ENCODE measurements around the gene DNAJC11. TPM values are rescaled to one million over a fixed set of nuclear protein-coding genes. Genes with fewer than 3 reads are reported as not detected.

The DNAJC11 gene
- total and polyA plus RNA-seq, 4 donors = 15.5 to 31.5 (median 27.2) TPM

GRCh38 chr1:6688757-6689156, 12.9 kb downstream of the DNAJC11 start:
- Histone ChIP-seq H3K9me3 (ENCODE audit: control insufficient read depth, low read length) (no peaks in the 10 kb centered on the region), H3K27me3 (ENCODE audit: control insufficient read depth in 1 of 2, insufficient read depth in 2 of 2, low read length in 1 of 2) (no peaks in the 10 kb centered on the region), H3K4me1 (ENCODE audit: control insufficient read depth in 1 of 2, insufficient read depth in 2 of 2, low read length in 2 of 2) (peaks cover 0 to 1% of the 10 kb centered on the region in 2 donors), H3K4me3 (ENCODE audit: low read length in 2 of 2) (no peak overlapping the region), H3K36me3 (ENCODE audit: control insufficient read depth in 1 of 2, insufficient read depth in 2 of 2, low read length in 1 of 2) (no peaks in the 10 kb centered on the region), H3K27ac (ENCODE audit: low read depth in 1 of 2, low read length in 2 of 2) (no peak overlapping the region)
- intact Hi-C loops (cut with DNase I) = no loop called here
- DNase-seq = no peak
- no peak for ATAC-seq (ENCODE audit: low FRiP score)
- WGBS, 2 donors = 90% methylated on average over 5 of the region's 5 CpGs

- Histone ChIP-seq H3K27ac (ENCODE audit: low read depth in 1 of 2, low read length in 2 of 2) (no peak overlapping the region), H3K27me3 (ENCODE audit: control insufficient read depth in 1 of 2, insufficient read depth in 2 of 2, low read length in 1 of 2) (no peaks in the 10 kb centered on the region), H3K4me1 (ENCODE audit: control insufficient read depth in 1 of 2, insufficient read depth in 2 of 2, low read length in 2 of 2) (peaks cover 0 to 1% of the 10 kb centered on the region in 2 donors), H3K4me3 (ENCODE audit: low read length in 2 of 2) (no peak overlapping the region), H3K9me3 (ENCODE audit: control insufficient read depth, low read length) (no peaks in the 10 kb centered on the region), H3K36me3 (ENCODE audit: control insufficient read depth in 1 of 2, insufficient read depth in 2 of 2, low read length in 1 of 2) (no peaks in the 10 kb centered on the region)
- intact Hi-C loops (cut with DNase I) = no loop called here
- DNase-seq (no peak), ATAC-seq (ENCODE audit: low FRiP score) (no peak)
- 89 to 94% methylated on average over 1 of the region's 1 CpG for WGBS, 2 donors
These were observed 13.6 kb downstream of the DNAJC11 start for GRCh38 chr1:6688001-6688400.

- ATAC-seq (ENCODE audit: low FRiP score) = no peak
- H3K9me3 ChIP-seq (ENCODE audit: control insufficient read depth, low read length) = no peaks in the 10 kb centered on the region
- H3K4me1 ChIP-seq (ENCODE audit: control insufficient read depth in 1 of 2, insufficient read depth in 2 of 2, low read length in 2 of 2) = peaks cover 0 to 1% of the 10 kb centered on the region in 2 donors
- no peak overlapping the region for H3K4me3 ChIP-seq (ENCODE audit: low read length in 2 of 2)
- H3K36me3 ChIP-seq (ENCODE audit: control insufficient read depth in 1 of 2, insufficient read depth in 2 of 2, low read length in 1 of 2) = peaks cover 0 to 2% of the 10 kb centered on the region in 2 donors
- no peaks in the 10 kb centered on the region for H3K27me3 ChIP-seq (ENCODE audit: control insufficient read depth in 1 of 2, insufficient read depth in 2 of 2, low read length in 1 of 2)
- intact Hi-C loops (cut with DNase I) = no loop called here
- no peak overlapping the region for H3K27ac ChIP-seq (ENCODE audit: low read depth in 1 of 2, low read length in 2 of 2)
- DNase-seq = no peak
These were observed 15.3 kb downstream of the DNAJC11 start for GRCh38 chr1:6686294-6686693.

- Histone ChIP-seq H3K4me1 (ENCODE audit: control insufficient read depth in 1 of 2, insufficient read depth in 2 of 2, low read length in 2 of 2) (peaks cover 0 to 1% of the 10 kb centered on the region in 2 donors), H3K27me3 (ENCODE audit: control insufficient read depth in 1 of 2, insufficient read depth in 2 of 2, low read length in 1 of 2) (no peaks in the 10 kb centered on the region), H3K9me3 (ENCODE audit: control insufficient read depth, low read length) (no peaks in the 10 kb centered on the region), H3K4me3 (ENCODE audit: low read length in 2 of 2) (no peak overlapping the region), H3K36me3 (ENCODE audit: control insufficient read depth in 1 of 2, insufficient read depth in 2 of 2, low read length in 1 of 2) (peaks cover 0 to 2% of the 10 kb centered on the region in 2 donors), H3K27ac (ENCODE audit: low read depth in 1 of 2, low read length in 2 of 2) (no peak overlapping the region)
- DNase-seq (no peak), ATAC-seq (ENCODE audit: low FRiP score) (no peak)
- intact Hi-C loops (cut with DNase I) = no loop called here
- 84 to 88% methylated on average over 4 of the region's 4 CpGs for WGBS, 2 donors
These were observed 16.2 kb downstream of the DNAJC11 start for GRCh38 chr1:6685381-6685780.

GRCh38 chr1:6683434-6683833, 18.2 kb downstream of the DNAJC11 start:
- Histone ChIP-seq H3K9me3 (ENCODE audit: control insufficient read depth, low read length) (no peaks in the 10 kb centered on the region), H3K27ac (ENCODE audit: low read depth in 1 of 2, low read length in 2 of 2) (no peak overlapping the region), H3K27me3 (ENCODE audit: control insufficient read depth in 1 of 2, insufficient read depth in 2 of 2, low read length in 1 of 2) (no peaks in the 10 kb centered on the region), H3K4me1 (ENCODE audit: control insufficient read depth in 1 of 2, insufficient read depth in 2 of 2, low read length in 2 of 2) (peaks cover 0 to 1% of the 10 kb centered on the region in 2 donors), H3K36me3 (ENCODE audit: control insufficient read depth in 1 of 2, insufficient read depth in 2 of 2, low read length in 1 of 2) (peaks cover 0 to 2% of the 10 kb centered on the region in 2 donors), H3K4me3 (ENCODE audit: low read length in 2 of 2) (no peak overlapping the region)
- no peak for DNase-seq
- 93 to 95% methylated on average over 3 of the region's 3 CpGs for WGBS, 2 donors
- intact Hi-C loops (cut with DNase I) = no loop called here
- no peak for ATAC-seq (ENCODE audit: low FRiP score)

GRCh38 chr1:6675941-6676340, 25.7 kb downstream of the DNAJC11 start:
- no peak for DNase-seq
- Histone ChIP-seq H3K27me3 (ENCODE audit: control insufficient read depth in 1 of 2, insufficient read depth in 2 of 2, low read length in 1 of 2) (no peaks in the 10 kb centered on the region), H3K27ac (ENCODE audit: low read depth in 1 of 2, low read length in 2 of 2) (no peak overlapping the region), H3K4me3 (ENCODE audit: low read length in 2 of 2) (no peak overlapping the region), H3K4me1 (ENCODE audit: control insufficient read depth in 1 of 2, insufficient read depth in 2 of 2, low read length in 2 of 2) (no peaks in the 10 kb centered on the region), H3K9me3 (ENCODE audit: control insufficient read depth, low read length) (no peaks in the 10 kb centered on the region), H3K36me3 (ENCODE audit: control insufficient read depth in 1 of 2, insufficient read depth in 2 of 2, low read length in 1 of 2) (peaks cover 0 to 4% of the 10 kb centered on the region in 2 donors)
- intact Hi-C loops (cut with DNase I) = no loop called here
- 95 to 100% methylated on average over 2 of the region's 2 CpGs for WGBS, 2 donors
- no peak for ATAC-seq (ENCODE audit: low FRiP score)

- H3K4me3 ChIP-seq (ENCODE audit: low read length in 2 of 2) = no peak overlapping the region
- DNase-seq (no peak), ATAC-seq (ENCODE audit: low FRiP score) (no peak)
- H3K27ac ChIP-seq (ENCODE audit: low read depth in 1 of 2, low read length in 2 of 2) = no peak overlapping the region
- WGBS, 2 donors = 92 to 100% methylated on average over 1 of the region's 1 CpG
- intact Hi-C loops (cut with DNase I) = no loop called here
- no peaks in the 10 kb centered on the region for H3K27me3 ChIP-seq (ENCODE audit: control insufficient read depth in 1 of 2, insufficient read depth in 2 of 2, low read length in 1 of 2)
- peaks cover 0 to 4% of the 10 kb centered on the region in 2 donors for H3K36me3 ChIP-seq (ENCODE audit: control insufficient read depth in 1 of 2, insufficient read depth in 2 of 2, low read length in 1 of 2)
- no peaks in the 10 kb centered on the region for H3K9me3 ChIP-seq (ENCODE audit: control insufficient read depth, low read length)
- no peaks in the 10 kb centered on the region for H3K4me1 ChIP-seq (ENCODE audit: control insufficient read depth in 1 of 2, insufficient read depth in 2 of 2, low read length in 2 of 2)
These were observed 26.8 kb downstream of the DNAJC11 start for GRCh38 chr1:6674771-6675170.

- intact Hi-C loops (cut with DNase I) = no loop called here
- ATAC-seq (ENCODE audit: low FRiP score) (no peak), DNase-seq (no peak)
- Histone ChIP-seq H3K4me3 (ENCODE audit: low read length in 2 of 2) (no peak overlapping the region), H3K9me3 (ENCODE audit: control insufficient read depth, low read length) (no peaks in the 10 kb centered on the region), H3K27me3 (ENCODE audit: control insufficient read depth in 1 of 2, insufficient read depth in 2 of 2, low read length in 1 of 2) (no peaks in the 10 kb centered on the region), H3K4me1 (ENCODE audit: control insufficient read depth in 1 of 2, insufficient read depth in 2 of 2, low read length in 2 of 2) (no peaks in the 10 kb centered on the region), H3K27ac (ENCODE audit: low read depth in 1 of 2, low read length in 2 of 2) (no peak overlapping the region), H3K36me3 (ENCODE audit: control insufficient read depth in 1 of 2, insufficient read depth in 2 of 2, low read length in 1 of 2) (peaks cover 0 to 6% of the 10 kb centered on the region in 2 donors)
- 88 to 92% methylated on average over 5 of the region's 5 CpGs for WGBS, 2 donors
These were observed 27.7 kb downstream of the DNAJC11 start for GRCh38 chr1:6673816-6674398.

GRCh38 chr1:6672558-6672957, 29.1 kb downstream of the DNAJC11 start:
- H3K27me3 ChIP-seq (ENCODE audit: control insufficient read depth in 1 of 2, insufficient read depth in 2 of 2, low read length in 1 of 2) = no peaks in the 10 kb centered on the region
- intact Hi-C loops (cut with DNase I) = no loop called here
- ATAC-seq (ENCODE audit: low FRiP score) = no peak
- H3K4me1 ChIP-seq (ENCODE audit: control insufficient read depth in 1 of 2, insufficient read depth in 2 of 2, low read length in 2 of 2) = no peaks in the 10 kb centered on the region
- no peak for DNase-seq
- H3K27ac ChIP-seq (ENCODE audit: low read depth in 1 of 2, low read length in 2 of 2) = no peak overlapping the region
- WGBS, 2 donors = 65 to 75% methylated on average over 2 of the region's 2 CpGs
- H3K9me3 ChIP-seq (ENCODE audit: control insufficient read depth, low read length) = no peaks in the 10 kb centered on the region
- H3K36me3 ChIP-seq (ENCODE audit: control insufficient read depth in 1 of 2, insufficient read depth in 2 of 2, low read length in 1 of 2) = peaks cover 0 to 7% of the 10 kb centered on the region in 2 donors
- H3K4me3 ChIP-seq (ENCODE audit: low read length in 2 of 2) = no peak overlapping the region
